Stimulated activated CD8-positive, alpha-beta memory T cell treated with anti-CD3 and anti-CD28 coated beads, Interleukin-7, amount 100 ng/mL, for 4 hours (primary cell): ENCODE data around the gene PARD3B.

Experiments used
- DNase-seq, 2 donors: peaks; one replicate each; pipeline ENCODE4 v3.0.0-alpha.2; 2020; ENCODE audit warnings: low read depth in 2 of 2

Gene PARD3B

DNA sequence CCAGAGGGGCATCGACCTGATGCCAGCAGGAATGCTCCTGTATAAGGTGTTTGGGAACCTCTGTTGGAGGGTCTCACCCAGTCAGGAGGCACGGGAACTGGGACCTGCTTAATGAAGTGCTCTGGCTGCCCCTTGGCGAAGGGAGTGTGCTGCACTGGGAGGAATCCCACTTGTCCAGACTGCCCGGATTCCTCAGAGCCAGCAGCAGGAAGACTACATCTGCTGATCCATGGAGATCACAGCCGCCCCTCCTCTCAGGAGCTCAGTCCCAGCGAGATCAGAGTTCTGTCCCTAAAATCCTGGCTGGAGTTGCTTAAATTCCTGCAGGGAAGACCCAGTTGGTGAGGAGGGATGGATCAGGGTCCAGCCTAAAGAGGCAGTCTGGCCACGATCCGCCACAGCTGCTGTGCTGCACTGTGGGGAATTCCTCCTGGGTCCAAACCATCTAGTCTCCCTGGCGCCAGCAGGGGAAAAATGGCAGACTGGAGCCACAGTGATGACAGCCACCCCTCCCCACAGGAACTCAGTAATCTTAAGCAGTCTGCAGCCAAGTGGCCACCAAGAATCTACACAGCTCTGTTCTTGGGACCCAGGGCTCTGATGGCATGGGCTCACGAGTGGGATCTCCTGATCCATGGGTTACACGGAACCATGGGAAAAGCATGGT is 1060.5 kb downstream of the PARD3B start:
- DNase-seq, result no peak

DNA sequence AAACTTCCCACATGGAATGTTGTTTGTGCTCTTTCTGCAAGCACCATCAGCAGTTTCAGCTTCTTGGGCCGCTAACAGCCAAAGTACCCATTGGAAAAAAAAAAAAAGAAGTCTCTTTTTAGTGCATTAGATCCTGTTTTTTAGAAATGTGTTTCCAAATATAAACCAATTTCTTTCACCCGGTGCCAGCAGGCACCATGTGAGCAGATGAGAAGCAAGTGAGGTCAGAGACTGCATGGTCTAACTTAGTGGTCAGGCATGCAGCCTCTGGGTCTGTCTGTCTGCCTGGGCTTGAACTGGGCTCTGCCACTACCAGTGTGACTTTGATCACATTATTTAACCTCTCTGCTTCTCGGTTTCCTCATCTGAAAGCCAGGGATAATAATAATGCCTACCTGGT is 1061.9 kb downstream of the PARD3B start:
- DNase-seq, result no peak

DNA sequence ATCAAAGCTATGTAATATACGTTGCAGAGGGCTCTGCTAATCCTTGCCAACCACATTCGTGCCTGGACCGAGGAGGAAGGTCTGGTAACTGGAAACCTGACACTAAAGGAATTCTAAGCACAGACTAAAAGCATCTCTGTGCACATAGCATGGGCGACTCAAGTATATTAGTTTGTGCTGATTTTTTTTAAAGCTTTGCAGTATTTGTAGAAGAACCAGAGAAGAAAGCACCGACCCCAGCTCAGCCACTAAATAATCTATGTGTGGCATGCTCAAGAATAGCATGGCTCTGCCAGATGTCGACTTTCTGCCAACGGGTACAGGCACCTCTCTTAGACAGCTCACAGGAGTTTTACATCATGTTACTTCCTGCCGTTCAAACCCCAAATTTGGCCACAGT is 1063.8 kb downstream of the PARD3B start:
- no peak for DNase-seq

DNA sequence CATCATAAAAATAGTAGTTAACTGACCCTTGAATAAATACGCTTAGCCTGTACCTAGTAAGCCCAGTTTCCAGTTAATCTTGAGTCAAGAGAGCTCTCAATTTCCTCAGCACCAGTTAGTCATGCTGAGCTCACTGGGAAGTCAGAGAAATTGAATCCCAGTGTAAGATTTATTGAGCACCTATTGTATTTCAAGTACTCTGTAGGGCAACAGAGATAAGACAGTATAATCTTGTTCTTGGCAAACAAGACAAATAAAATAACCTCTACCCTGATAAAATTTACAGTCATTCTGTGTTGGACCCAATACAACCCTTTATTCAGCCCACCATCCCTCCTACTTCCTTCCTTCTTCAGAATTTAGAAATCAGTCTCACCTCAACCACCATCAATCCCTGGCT is 1065.2 kb downstream of the PARD3B start:
- no peak for DNase-seq

DNA sequence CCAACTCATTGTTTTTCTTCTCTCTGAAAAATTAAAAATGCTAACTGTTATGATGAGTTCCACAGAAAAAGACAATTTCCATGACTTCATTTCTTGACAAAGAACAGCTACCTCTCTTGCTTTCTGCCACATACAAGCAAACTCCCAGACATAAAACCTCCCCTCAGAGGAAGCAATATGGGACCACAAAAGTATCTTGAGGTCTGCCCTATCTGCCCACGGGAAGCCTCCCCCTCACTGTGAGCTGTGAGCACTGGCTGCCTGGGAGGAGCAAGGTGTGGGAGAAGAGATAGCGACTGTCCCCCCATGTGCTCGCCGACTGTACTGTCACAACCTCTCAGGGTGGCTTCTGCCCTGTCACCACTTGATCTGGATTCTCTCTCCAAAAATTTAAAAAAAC is 1067.4 kb downstream of the PARD3B start:
- peak; percentile 47 to 52 for DNase-seq

DNA sequence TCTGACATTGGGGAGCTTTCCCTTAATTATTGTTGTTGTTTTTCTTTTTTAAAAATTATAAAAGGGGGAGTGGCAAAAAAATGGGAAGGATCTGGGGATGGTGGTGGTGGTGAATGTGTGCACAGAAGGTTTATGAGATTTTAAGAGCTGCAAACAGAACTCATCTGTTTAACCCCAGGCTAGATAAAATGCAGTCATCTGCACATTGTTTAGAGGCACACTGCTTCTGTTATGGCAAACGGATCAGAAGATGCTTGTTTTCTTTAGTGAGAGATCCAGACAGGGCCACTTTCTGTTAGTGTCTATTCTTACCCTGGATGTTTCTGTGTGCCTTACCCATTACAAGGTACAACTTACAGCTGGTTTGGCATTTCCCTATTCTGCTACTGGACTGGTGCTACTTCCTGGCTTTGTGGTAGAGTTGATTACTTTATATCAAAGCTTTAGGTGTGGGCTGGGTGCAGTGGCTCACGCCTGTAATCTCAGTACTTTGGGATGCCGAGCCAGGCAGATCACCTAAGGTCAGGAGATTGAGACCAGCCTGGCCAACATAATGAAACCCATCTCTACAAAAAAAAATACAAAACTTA is 1068.8 kb downstream of the PARD3B start:
- DNase-seq, result no peak

DNA sequence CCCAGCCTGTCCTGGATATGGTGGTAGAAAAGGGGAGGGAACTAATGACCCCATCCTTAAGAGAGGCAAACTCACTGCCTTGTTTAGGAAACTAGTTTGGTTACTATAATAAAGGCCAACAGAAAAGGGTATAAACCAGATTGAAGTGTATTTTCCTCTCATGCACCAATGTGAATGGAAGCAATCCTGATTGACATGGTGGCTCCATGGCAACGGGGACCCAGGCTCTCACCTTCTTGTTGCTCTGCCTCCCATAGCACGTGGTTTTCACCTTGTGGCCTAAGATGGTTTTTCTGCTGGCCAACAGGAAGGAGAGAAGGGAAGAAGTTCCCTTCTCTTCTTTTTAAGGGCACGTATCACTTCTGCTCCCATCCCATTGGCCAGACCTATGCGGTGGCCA is 1069.7 kb downstream of the PARD3B start:
- no peak for DNase-seq

DNA sequence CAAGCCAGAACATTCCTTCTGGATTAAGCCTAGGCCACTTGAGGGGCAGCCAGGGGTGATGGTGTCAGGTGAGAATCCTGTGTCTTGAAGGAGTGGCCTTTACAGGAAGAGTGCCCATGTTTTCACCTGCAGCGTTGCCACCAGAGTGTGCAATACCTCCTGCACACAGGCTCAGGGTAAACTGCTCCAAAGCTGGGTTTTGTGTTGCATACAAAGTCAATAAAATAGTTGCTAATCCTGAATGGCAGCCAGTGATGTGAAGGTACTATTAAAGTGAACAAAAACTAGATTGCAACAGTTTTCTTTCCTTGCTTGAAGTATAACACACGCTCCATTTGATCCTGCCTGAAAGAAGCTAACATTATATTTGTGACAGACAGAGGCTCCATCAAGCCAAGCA is 1072.6 kb downstream of the PARD3B start:
- DNase-seq, result no peak

DNA sequence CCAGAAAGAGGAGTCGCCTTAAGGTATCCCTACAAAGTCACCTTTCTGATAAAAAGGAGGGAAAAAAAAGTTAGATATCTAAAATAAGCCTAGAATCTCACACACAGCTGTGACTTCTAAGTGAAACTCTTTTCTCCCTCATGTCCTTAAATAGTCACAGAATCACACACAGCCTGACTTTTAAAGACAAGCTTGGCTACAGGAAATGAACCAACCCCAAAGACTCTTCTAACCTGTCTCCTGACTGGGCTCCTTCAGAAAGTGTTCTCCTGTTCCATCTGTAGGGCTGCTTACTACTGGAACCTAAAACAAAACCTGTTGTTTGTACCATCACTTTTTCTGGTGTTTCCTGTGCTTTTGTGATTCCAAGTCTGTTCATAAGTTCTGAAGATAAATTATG is 1074.3 kb downstream of the PARD3B start:
- DNase-seq, result no peak

DNA sequence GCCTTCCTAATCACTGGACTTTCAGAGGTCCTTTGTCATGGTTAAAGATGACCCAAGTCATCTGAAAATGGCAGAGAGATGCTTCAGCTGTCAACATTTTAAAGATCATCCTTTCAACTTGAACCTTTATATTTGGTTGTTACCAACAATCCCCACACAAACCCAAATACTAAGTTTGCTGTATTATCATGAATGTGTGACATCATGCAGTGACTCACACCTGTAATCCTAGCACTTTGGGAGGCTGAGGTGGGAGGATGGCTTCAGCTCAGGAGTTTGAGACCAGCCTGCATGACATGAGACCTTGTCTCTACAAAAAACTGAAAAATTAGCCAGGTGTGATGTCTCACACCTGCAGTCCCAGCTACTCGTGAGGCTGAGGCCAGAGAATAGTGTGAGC is 1081.8 kb downstream of the PARD3B start:
- no peak for DNase-seq

DNA sequence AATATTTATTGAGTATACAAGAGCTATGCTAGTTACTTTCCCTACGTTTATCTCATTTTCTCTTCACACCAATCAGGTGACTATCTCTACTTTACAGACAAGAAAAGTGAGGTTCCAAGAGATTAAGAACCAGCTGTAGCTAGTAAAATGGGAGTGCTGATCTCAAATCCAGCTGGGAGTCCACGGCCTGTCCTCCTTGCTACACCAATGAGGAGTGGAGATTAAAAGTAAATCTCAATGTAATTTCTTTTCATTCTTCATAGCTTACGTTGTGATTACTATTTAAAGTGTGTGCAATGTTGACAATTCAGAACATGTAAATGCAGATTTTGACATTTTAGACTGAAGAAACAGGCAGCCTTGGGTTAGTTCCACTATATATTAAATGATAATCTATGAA is 1083.1 kb downstream of the PARD3B start:
- DNase-seq, result no peak

DNA sequence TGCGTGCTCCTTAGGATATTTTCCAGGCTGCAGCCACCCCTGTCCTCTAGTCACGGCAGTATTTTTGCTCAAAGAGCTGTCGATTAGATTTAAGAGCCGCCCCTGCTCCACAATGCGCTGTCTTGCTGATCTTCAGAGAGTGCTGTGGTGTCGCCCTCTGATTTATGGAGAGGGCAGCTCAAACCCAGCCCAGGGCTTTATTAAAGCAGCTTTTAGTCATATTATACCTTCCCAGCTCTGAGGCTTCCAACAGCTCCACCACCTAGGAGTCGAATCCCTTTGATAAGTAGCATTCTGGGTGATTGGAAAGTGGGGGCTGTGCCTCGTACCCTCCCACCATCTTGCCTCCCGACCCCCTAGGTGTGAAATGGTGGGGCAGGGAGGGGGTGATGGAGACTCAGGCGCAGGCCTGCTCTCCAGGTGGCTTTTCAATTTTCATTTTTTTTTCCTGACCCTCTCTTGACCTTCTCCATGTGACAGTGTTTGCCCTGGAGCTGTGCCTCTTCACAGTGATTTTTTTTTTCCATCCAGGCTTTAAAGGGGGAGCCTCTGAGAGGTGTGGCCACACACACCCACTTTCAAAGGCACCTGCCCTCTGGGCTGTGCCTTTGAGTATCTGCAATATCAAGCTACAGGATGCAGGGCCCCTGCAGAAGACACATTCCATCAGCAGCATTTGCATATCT is 1084.0 kb downstream of the PARD3B start:
- DNase-seq, result no peak

DNA sequence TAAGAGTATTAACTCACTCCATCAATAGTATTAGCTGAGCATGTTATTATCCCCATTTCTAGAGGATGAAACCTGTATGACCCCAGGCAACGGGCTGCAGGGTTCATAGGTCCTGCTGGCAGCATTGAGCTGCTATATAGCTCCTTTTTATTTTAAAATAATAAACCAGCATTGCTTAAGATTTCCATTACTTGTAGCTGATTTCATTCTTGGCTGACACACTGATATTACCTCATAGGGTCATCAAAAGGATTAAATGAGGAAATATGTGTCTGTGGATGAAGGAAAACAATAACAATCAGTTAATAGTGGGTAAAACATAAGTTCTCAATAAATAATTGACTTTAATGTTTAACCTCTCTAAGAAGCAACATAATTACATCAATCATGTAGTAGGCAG is 1088.7 kb downstream of the PARD3B start:
- DNase-seq, result no peak

DNA sequence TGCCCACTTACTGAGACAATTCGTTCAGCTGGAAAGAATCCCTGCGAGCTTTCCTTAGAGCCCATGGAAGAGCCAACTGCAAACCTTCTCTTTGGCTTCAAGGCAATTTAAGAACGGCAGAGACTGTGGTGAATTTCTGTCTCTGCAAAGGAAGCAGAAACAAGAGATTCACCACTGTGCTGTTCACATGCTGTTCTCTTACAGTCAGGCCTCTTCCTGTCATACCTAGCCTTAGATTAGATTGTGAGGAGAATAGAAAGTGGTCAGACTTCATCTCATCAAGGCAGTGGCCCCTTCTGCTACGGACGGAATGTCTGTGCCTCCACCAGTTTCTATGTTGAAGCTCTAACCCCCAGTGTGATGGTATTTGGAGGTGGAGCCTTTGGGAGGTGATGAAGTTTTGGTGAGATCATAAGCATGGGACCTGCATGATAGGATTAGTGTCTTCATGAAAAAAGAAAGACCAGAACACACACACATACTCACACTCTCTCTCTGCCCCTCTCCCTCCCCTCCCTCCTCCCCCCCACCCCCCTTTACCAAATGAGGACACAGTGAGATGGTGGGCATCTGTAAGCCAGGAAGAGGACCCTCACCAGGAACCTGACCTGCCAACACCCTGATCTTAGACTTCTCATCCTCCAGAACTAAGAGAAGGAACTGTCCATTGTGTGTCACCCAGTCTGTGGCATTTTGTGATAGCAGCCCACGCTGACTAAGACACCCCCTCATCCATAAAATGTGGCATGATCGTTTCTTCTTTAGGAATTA is 1091.5 kb downstream of the PARD3B start:
- no peak for DNase-seq

DNA sequence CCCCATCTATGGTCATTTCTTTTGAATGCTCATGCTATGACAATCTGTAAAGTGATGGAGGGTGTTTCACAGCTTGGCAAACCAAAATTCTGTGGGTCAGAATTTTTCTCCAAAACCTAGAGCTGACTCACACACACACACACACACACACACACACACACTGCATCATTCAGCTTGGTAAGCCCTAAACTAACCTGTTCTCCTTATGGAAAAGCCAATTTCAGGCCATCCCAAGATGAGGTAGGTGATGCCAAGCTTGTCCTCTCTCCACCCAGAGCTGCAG is 1092.0 kb downstream of the PARD3B start:
- DNase-seq, result no peak

DNA sequence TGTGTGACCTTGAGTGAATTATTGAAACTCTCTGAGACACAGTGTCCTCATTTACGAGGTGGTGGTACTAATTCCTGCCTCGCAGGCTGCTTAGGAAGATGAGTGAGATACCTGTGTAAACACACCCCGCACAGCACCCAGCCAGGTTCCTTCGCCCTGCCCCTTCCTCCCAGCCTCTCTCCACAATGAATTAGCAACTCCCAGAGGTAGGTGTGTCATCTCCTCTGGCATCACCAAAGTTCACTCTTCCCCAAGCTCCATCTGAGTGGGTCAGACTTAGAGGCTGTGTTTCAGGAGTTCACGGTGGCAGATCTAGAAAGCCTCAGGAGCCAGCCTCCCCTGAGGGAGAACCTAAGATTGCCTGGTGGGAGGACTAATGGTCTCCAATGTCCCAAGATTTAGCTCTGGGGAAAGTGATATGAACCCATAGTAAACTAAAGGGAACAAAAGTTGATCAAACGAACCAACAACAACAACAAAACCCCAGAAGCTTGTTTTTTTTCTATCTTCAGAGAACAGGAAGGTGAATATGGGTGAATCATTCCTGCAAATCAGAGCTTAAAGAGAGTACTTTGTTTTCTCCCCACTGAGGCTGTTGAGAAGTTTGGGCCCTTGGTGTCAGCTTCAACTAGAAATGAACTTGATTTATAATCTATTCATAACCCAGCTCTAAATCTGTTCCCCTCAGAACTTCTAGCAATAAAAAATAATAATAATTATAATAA is 1092.7 kb downstream of the PARD3B start:
- DNase-seq, result no peak

DNA sequence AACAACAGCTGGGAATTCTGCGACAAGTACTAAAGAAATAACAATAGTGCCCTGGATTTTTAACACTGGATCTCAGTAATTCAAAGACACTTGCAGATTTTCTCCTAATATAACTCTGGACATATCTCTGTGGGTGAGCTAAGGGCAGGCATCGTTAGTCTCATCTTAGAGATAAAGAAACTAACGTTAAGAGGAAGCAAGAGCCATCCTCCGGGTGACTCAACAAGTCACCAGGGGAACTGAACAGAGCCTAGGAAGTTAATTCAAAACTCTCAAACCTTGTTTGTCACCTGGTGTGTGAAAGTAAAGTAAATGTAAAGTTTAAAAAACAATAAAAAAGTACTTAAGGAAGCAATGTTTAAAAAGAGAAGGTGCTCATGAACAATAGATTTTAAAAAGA is 1095.4 kb downstream of the PARD3B start:
- no peak for DNase-seq

DNA sequence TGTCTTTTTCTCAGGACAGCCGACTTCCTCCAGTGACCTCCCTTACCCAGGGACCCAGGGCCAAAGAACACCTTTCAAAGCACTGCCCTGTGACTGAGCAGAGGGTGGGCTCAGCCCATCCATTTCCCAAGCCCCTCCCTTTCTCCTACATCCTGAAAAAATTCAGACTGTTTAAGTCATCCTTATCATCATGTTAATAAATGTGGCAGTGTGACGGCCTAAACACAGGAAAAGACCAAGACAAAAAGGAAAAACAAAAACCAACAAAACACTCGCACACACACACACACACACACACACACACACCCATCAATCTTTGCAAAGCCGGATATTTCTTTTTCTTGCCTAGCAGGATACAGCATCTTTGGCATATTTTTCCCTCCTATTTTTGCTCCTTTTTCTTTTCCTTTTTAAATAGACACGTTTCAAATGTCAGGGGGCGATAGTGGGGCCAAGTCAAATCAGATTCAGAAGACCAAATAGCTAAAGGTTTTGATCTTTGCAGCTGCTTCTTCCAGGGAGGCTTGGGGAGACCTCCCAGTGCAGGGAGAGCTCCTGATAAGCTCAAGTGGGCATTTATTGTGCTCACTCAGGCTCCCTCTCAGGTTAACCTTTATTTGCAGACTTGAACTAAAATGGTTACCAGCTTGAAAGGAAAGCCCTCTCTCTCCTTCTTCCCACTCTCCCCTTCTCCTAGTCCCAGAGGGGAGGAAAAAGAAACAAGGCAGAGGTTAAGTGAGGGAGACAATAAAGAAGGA is 1097.5 kb downstream of the PARD3B start:
- no peak for DNase-seq

DNA sequence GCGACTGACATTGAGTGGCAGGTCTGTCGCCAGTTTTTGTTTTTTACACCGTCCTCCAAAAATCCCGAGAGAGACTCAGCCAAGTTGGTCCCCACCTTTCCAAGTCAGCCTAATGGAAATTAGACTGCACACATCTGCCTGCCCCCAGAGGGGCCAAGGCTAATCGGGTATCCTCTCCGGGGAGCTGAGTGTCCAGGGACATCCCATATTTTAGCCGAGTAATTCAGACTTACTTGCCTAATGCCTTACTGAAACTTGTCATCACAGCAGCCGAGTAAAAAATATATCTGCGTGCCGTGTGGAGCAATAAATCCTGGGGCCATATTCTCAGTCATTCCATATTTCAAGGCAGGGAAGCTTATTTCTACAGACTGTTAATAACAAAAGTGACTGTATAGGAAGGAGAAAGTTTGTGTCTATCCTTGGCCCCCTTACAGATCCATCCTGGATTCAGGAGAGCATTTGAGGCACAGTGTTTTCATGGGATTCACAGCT is 1098.2 kb downstream of the PARD3B start:
- DNase-seq, result no peak

DNA sequence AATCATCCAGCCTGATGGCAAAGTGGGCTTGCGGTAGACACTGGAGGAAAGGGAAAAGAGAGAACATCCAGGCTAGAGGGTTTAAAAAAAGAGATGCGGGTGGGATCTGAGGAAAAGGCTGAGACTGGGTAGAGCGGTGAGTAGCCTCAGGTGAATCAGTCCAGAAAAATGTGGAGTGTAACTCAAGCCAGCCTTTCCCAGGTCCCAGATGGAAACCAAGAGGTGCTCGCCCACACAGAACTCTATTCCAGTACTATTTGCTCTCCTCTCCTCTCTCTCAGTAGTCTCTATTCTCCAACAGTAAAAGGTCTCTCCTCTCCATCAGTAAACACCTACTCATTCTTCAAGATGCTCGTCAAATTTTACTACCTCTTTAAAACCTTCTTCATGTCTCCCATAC is 1098.7 kb downstream of the PARD3B start:
- DNase-seq, result no peak

DNA sequence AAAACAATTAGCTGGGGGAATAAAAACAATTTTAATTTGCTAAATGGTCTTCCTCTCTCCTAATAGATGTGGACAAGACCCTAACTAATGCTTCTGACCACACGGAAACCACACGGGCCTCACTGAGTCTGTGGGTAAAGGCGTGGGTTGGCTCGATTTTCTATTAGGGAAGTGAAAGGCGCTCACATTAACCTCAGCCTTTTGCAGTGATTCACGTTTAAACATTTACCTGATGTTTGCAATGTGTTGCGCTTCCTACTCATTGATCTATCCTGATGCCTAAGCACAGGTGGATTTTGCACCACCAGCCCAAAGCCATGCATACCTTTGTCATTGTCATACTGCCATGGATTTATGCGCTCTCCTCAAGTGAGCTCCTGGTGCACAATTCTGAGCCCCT is 1101.4 kb downstream of the PARD3B start:
- DNase-seq, result no peak
